ENCODE data around the gene BBX. TPM values are rescaled to one million over a fixed set of nuclear protein-coding genes. Genes with fewer than 3 reads are reported as not detected.
A peak's percentile ranks its signal among the peaks of the same experiment; 100 is the strongest.

The BBX gene
- total and polyA plus RNA-seq, 4 donors = 4.7 to 25.1 (median 20.5) TPM

- no peak for TF ChIP-seq RXRA (IDR thresholded peaks at IDR 0.05)
- no peak for TF ChIP-seq NR2F2 (IDR thresholded peaks at IDR 0.05)
- TF ChIP-seq HNF4A (conservative IDR thresholded peaks at IDR 0.05) = no peak
- no peak for TF ChIP-seq HNF4G (IDR thresholded peaks at IDR 0.05)
- TF ChIP-seq SP1 (IDR thresholded peaks at IDR 0.05) = no peak
- no peak for TF ChIP-seq FOXA2 (IDR thresholded peaks at IDR 0.05)
- TF ChIP-seq FOXA1 (IDR thresholded peaks at IDR 0.05) = no peak
- no peak for TF ChIP-seq YY1 (IDR thresholded peaks at IDR 0.05)
These were observed 215.9 kb downstream of the BBX start (continued) for GRCh38 chr3:107738486-107739183.

- H3K4me3 ChIP-seq (ENCODE audit: low read depth in 1 of 3, low read length in 3 of 3) = no peak overlapping the region
- no peak overlapping the region for H3K27ac ChIP-seq (ENCODE audit: low read depth in 1 of 2, low read length in 2 of 2)
- no peaks in the 10 kb centered on the region for H3K4me1 ChIP-seq (ENCODE audit: control insufficient read depth in 4 of 4, insufficient read depth in 4 of 4, low read length in 3 of 4)
- WGBS = 65% methylated on average over 3 of the region's 3 CpGs
- TF ChIP-seq GABPA (IDR thresholded peaks at IDR 0.05 in 1 of 2, conservative IDR thresholded peaks at IDR 0.05 in 1 of 2) = no peak
- no peak for TF ChIP-seq YY1 (IDR thresholded peaks at IDR 0.05)
- no peak for TF ChIP-seq HNF4A (conservative IDR thresholded peaks at IDR 0.05)
- no peak for TF ChIP-seq EGR1 (IDR thresholded peaks at IDR 0.05; ENCODE audit: low read depth in 2 of 2)
- TF ChIP-seq JUND (IDR thresholded peaks at IDR 0.05) = no peak
- TF ChIP-seq HNF4G (IDR thresholded peaks at IDR 0.05) = no peak
- no peak for TF ChIP-seq MAX (IDR thresholded peaks at IDR 0.05)
- TF ChIP-seq SP1 (IDR thresholded peaks at IDR 0.05) = no peak
- no peak for TF ChIP-seq ZBTB33 (IDR thresholded peaks at IDR 0.05)
- TF ChIP-seq TAF1 (conservative IDR thresholded peaks at IDR 0.05) = no peak
- no peak for TF ChIP-seq ATF3 (IDR thresholded peaks at IDR 0.05)
- TF ChIP-seq NR2F2 (IDR thresholded peaks at IDR 0.05) = no peak
- TF ChIP-seq FOXA2 (IDR thresholded peaks at IDR 0.05) = no peak
- TF ChIP-seq RXRA (IDR thresholded peaks at IDR 0.05) = no peak
- DNase-seq (ENCODE audit: low spot score) = no peak
- no peaks in the 10 kb centered on the region for H3K36me3 ChIP-seq (ENCODE audit: control insufficient read depth in 4 of 4, insufficient read depth in 3 of 4, low read depth in 1 of 4, low read length in 3 of 4)
- H3K9me3 ChIP-seq (ENCODE audit: control insufficient read depth in 4 of 4, low read length in 3 of 4) = no peaks in the 10 kb centered on the region
- H3K9ac ChIP-seq (ENCODE audit: low read depth in 1 of 2, low read length in 2 of 2) = no peak overlapping the region
- H3K27me3 ChIP-seq (ENCODE audit: control insufficient read depth in 4 of 4, insufficient read depth in 4 of 4, low read length in 3 of 4) = no peaks in the 10 kb centered on the region
These were observed 216.5 kb downstream of the BBX start for GRCh38 chr3:107739227-107739626.

GRCh38 chr3:107740992-107741896 is 218.5 kb downstream of the BBX start:
- Histone ChIP-seq H3K27ac (ENCODE audit: low read depth in 1 of 2, low read length in 2 of 2) (no peak overlapping the region), H3K36me3 (ENCODE audit: control insufficient read depth in 4 of 4, insufficient read depth in 3 of 4, low read depth in 1 of 4, low read length in 3 of 4) (no peaks in the 10 kb centered on the region), H3K9me3 (ENCODE audit: control insufficient read depth in 4 of 4, low read length in 3 of 4) (no peaks in the 10 kb centered on the region), H3K4me3 (ENCODE audit: low read depth in 1 of 3, low read length in 3 of 3) (no peak overlapping the region), H3K9ac (ENCODE audit: low read depth in 1 of 2, low read length in 2 of 2) (no peak overlapping the region), H3K4me1 (ENCODE audit: control insufficient read depth in 4 of 4, insufficient read depth in 4 of 4, low read length in 3 of 4) (no peaks in the 10 kb centered on the region), H3K27me3 (ENCODE audit: control insufficient read depth in 4 of 4, insufficient read depth in 4 of 4, low read length in 3 of 4) (no peaks in the 10 kb centered on the region)
- TF ChIP-seq CTCF (IDR thresholded peaks at IDR 0.05; ENCODE audit: low read depth, low read length, missing input control) (peak; percentile 37), RAD21 (IDR thresholded peaks at IDR 0.05) (peak; percentile 77 to 78), ZBTB33 (IDR thresholded peaks at IDR 0.05) (no peak), ATF3 (IDR thresholded peaks at IDR 0.05) (no peak), SP1 (IDR thresholded peaks at IDR 0.05) (no peak)
- WGBS = 49% methylated on average over 6 of the region's 6 CpGs
- DNase-seq (ENCODE audit: low spot score) = no peak
